Activated CD8-positive, alpha-beta memory T cell treated with anti-CD3 and anti-CD28 coated beads, Interleukin-2, amount 50 U/mL, for 1 hour (primary cell): ENCODE measurements around the gene EPB41L3.
"Not testable (repeated sequence)": the region's sequence is repeated elsewhere in the genome, so short reads cannot be mapped to it uniquely, and the experiment has no call there.

Experiments
- DNase-seq: peaks from one replicate; pipeline ENCODE4 v3.0.0-alpha.2; 2020; ENCODE audit errors: extremely low read depth

Gene EPB41L3

DNA sequence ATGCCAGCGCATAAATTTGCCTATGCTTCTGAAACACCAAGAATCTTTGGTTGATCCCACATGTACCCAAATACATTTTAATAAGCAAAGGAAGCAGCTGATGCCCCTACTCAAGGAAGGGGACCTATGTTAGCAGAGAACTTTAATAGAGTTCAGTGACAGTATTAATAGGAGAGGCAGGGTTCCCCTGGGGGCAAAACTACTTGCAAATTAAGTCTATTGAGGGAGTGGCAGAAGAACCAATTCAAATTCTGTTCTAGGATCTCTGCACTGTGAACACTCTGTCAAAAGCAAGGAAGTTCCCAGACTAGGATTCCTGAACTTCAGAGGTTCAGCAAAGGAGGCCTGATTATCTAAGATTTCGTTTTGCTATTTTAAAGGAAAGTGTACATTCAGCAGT lies 47.5 kb downstream of the EPB41L3 start:
- DNase-seq, result no peak

- no peak for DNase-seq
These were observed 52.9 kb downstream of the EPB41L3 start for GRCh38 chr18:5490753-5491480.

DNA sequence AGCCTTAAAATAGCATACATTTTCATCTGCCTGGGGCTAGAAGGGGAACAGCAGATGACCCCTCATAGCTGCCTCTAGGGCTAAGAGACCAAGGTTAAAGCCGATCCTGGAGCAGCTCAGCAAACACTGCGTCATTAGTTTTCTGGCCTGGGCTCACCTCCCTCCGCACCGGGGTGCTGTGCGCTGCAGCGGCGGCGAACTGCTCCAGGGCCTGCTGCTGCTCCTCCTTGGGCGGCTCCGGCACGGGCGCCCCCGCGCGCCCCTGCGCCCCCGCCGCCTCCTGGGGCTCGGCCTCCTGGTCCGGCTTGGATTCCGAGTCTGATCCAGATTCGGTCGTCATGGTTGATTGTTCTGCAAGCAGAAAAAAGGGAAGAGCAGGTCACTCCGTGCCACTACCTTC lies 55.0 kb downstream of the EPB41L3 start:
- DNase-seq, result no peak

DNA sequence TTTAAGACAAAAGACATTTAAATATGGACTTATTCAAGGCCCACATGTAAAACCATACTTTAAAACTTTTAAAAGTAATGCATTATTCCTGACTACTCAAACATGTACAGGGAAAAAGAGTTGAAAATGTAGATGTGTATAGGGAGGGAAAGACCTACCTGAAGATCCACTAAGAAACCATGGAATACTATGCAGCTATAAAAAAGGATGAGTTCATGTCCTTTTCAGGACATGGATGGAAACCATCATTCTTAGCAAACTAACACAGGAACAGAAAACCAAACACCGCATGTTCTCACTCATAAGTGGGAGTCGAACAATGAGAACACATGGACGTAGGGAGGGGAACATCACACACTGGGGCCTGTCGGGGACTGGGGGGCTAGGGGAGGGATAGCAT lies 55.8 kb downstream of the EPB41L3 start:
- not testable (repeated sequence) for DNase-seq

- DNase-seq, result no peak
These were observed 59.3 kb downstream of the EPB41L3 start for GRCh38 chr18:5484526-5484925.

GRCh38 chr18:5481621-5482020 lies 62.2 kb downstream of the EPB41L3 start:
- DNase-seq, result no peak

DNA sequence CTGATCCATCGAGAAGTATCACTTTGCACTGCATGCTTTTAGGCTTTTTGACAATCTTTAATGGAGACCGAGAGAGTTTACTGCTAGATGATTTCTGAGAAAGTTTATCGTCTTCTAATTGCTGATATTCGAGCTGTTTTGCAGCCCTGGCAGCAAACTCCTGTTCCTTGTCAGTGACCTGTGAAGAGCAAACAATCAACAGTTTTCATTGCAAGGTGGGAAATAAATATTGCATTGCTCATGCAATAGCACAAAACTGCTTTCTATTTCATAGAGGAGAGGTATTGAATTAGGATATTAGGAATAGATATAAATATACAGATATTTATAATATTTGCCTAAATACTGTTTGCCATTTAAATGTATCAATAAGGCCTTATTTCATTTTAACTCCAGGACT lies 65.5 kb downstream of the EPB41L3 start:
- no peak for DNase-seq

- DNase-seq, result no peak
These were observed 66.6 kb downstream of the EPB41L3 start for GRCh38 chr18:5476961-5477800.

- DNase-seq, result no peak
These were observed 68.5 kb downstream of the EPB41L3 start for GRCh38 chr18:5475267-5475666.

DNA sequence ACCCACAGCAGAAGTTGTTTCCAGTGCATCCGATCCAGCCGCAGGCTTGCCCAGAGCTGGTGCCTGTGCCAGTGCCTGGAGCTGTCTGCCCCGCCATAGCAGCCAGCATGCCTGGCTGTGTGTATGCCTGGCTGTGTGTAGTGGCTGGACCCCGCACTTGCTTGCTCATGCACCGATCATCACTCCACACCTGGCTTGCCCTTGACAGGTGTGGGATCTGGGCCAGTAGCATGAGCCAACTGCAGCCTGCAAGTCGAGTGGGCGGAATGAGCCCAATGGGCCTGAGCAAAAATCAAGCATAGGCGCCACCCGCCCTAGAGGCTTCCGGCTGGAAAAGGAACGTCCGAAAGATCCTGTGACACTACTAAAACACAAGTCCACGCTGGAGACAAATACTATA lies 74.5 kb downstream of the EPB41L3 start:
- no peak for DNase-seq

GRCh38 chr18:5468394-5468793 lies 75.4 kb downstream of the EPB41L3 start:
- DNase-seq, result no peak

DNA sequence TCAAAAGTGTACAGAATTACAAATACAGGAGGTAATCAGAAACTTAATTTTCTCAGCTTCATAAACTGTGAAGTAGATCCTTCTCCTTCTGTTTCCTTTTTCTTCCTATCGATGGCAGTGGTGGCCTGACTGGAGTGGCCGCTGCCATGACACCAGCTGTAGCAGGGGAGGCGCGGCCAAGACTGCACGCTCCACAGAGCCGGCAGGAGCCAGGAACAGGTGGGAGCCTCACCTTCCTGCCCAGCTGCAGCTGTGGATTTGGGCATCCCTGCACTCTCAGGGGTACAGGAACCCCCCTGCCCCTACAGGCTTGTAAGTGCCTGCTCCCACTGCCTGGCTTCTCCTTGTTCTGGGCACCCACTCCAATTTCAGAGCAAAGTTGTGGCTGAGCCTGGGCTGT lies 76.1 kb downstream of the EPB41L3 start:
- DNase-seq, result no peak

GRCh38 chr18:5466256-5466655 lies 77.5 kb downstream of the EPB41L3 start:
- no peak for DNase-seq

GRCh38 chr18:5464251-5464650 lies 79.5 kb downstream of the EPB41L3 start:
- DNase-seq, result no peak

DNA sequence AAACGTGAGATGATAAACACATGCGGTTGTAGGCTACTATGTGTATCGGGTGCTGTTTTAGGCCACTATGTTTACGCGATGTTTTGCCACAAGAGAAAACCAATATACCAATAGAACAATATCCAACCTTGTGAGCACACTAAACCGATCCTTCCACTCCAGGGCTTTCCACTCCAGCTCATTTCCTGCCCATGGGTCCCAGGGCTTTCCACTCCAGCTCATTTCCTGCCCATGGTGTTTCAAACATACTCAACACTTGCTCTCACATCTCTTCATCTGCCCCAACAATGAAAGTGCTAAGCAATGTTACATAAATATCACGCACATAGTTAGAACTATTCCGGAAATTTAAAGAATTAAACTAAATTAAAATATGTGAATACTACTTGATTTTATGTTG lies 80.0 kb downstream of the EPB41L3 start:
- no peak for DNase-seq

GRCh38 chr18:5463390-5463789 lies 80.4 kb downstream of the EPB41L3 start:
- DNase-seq, result no peak

GRCh38 chr18:5462227-5462626 lies 81.6 kb downstream of the EPB41L3 start:
- DNase-seq, result no peak

DNA sequence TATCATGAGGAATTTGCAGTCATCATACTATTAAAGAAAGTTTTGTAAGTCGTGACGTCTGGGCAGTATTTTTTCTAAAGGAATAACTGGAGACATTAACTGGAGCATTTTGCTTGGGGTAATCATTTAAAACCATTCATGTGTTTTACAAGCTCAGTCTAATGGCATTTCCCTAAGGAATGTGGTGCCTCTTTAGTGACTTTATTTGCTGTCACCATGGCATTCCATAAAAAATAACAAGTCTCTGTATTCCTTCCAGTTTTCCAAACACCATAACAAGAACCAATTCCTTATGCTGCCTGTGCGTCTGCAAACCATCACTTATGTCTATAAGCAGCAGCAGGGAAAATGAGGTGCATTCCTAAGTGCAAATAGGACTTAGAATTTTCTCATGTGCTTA lies 82.8 kb downstream of the EPB41L3 start:
- no peak for DNase-seq

DNA sequence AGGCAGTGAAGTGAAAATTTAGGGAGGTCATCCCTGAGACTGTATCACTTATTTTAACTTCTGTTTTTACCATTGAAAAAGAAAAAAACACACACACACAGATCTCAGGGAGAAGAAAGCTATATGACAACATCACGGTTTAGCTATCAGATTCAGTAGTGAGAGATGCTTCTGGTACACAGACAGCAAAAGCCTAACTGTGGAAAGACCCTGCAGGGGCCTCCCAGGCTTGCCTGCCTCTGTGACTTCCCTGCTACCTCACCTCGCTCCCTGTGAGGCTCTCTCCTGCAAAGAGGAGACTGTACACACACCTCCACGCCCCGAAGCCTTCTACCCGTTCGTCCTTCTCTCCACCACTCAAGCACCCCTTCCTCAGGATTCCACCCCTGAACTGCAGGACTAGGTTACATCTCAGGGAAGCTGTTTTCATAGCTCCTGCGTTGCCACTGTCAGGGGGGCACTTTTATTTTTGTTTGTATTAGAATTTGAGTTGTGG lies 86.3 kb downstream of the EPB41L3 start:
- DNase-seq, result no peak

DNA sequence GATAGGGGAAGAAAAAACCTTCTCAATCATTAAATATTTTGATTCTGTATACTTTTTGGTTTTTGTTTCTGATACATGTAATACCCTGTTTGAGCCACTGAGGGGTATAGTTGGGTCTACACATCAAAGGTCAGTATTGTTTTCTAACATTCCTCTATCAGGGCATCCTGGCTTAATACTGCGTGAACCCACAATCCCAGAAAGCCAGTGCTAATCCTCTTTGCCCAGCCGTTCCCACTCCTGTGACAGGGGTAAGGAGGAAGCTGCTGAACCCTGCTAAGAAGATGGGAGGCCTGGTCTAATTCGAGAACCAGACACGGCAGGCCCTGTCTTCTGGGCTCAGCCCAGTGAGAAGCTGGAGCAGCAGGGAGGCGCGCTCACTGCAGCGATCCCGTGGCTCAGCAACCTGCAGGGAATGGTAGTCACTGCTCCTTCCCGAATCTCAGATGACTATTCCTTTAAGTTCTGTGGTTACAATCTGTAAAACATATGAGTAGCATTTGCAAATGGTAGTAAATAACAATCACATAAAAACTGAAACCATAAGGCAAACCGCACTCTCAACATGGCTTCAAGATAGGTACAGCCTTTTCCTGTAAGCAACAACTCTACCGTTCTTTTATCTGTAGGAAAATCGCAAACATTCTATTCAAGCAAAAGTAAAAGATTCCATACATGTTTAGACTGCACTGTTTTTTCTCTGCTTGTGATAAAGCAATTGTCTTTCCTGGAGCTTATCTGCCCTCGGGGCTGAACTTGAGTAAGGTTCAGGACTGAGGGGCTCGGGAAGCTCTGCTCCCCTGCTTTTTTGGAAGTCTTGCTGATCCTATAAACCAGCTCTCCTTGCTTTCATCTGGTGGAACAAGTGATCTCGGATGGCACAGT lies 87.0 kb downstream of the EPB41L3 start:
- DNase-seq, result no peak

GRCh38 chr18:5455674-5456073 lies 88.1 kb downstream of the EPB41L3 start:
- no peak for DNase-seq

DNA sequence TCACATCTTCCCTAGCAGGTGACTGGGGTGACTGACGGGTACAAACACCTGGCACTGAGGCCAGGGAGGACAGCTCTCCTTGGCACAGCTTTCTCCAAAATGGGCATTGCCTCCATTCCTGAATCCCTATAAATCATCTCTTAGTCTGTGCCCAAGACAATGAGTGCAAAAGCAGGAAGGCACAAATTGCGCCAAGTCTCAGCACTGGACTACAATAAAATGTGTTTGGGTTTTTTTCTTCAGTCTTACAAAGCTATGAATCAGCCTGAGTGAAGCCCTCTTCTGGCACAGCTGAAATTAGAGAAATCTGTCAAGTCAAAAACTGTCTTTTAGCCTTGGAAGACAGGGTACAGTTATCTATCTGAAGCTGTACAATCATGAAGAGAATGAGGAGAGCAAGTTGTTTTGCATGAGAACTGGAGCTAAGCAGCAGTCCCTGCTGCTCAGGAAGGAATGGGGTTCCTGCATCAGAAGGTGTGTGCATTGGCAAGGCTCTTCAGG lies 90.8 kb downstream of the EPB41L3 start:
- no peak for DNase-seq
